ENCODE results near the gene LRMDA. TPM values are rescaled to one million over a fixed set of nuclear protein-coding genes. Genes with fewer than 3 reads are reported as not detected.

LRMDA gene
- total RNA-seq, 1 experiment from 2014 or later = 1.2 TPM

DNA sequence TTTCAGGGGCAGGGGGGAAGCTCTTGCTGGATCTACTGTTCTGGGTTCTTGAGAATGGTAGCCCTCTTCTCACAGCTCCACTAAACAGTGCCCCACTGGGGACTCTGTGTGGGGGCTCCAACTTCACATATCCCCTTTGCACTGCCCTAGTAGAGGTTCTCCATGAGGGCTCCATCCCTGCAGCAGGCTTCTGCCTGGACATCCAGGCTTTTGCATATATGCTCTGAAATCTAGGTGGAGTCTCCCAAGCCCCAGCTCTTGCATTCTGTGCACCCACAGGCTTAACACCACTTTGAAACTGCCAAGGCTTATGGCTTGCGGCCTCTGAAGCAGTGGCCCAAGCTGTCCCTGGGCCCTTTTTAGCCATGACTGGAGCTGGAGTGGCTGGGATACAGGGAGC lies 150.7 kb downstream of the LRMDA start:
- CTCF ChIA-PET = no interaction called here
- Histone ChIP-seq H3K27ac (ENCODE audit: low read length) (no peak overlapping the region), H3K9ac (ENCODE audit: low read length) (no peak overlapping the region), H3K4me2 (ENCODE audit: low read length) (no peak overlapping the region), H2AFZ (ENCODE audit: low read length) (no peak overlapping the region), H3K4me3 (ENCODE audit: low read length) (no peak overlapping the region), H3K9me2 (replicated peaks; ENCODE audit: low read length) (no peaks in the 10 kb centered on the region), H3K79me2 (ENCODE audit: low read length) (no peaks in the 10 kb centered on the region), H4K20me1 (ENCODE audit: low read length) (no peaks in the 10 kb centered on the region), H3F3A (ENCODE audit: low read length, unreplicated experiment) (no peaks in the 10 kb centered on the region), H3K4me1 (ENCODE audit: insufficient read depth, low read length) (no peaks in the 10 kb centered on the region), H3K27me3 (ENCODE audit: low read length) (no peaks in the 10 kb centered on the region), H3K36me3 (ENCODE audit: low read depth, low read length) (no peaks in the 10 kb centered on the region), H3K9me3 (ENCODE audit: low read length) (peaks cover 13% of the 10 kb centered on the region)
- TF ChIP-seq EZH2phosphoT487 (IDR thresholded peaks at IDR 0.05; ENCODE audit: borderline replicate concordance, low read length) = no peak
- no peak for TF ChIP-seq EZH2 (IDR thresholded peaks at IDR 0.05; ENCODE audit: low read length, unreplicated experiment)
- TF ChIP-seq, protein P1, sequence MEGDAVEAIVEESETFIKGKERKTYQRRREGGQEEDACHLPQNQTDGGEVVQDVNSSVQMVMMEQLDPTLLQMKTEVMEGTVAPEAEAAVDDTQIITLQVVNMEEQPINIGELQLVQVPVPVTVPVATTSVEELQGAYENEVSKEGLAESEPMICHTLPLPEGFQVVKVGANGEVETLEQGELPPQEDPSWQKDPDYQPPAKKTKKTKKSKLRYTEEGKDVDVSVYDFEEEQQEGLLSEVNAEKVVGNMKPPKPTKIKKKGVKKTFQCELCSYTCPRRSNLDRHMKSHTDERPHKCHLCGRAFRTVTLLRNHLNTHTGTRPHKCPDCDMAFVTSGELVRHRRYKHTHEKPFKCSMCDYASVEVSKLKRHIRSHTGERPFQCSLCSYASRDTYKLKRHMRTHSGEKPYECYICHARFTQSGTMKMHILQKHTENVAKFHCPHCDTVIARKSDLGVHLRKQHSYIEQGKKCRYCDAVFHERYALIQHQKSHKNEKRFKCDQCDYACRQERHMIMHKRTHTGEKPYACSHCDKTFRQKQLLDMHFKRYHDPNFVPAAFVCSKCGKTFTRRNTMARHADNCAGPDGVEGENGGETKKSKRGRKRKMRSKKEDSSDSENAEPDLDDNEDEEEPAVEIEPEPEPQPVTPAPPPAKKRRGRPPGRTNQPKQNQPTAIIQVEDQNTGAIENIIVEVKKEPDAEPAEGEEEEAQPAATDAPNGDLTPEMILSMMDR (conservative IDR thresholded peaks at IDR 0.05; ENCODE audit: low read depth, low read length) = no peak
- BruUV-seq (replicated peaks) = no TSS peak
- intact Hi-C loops (cut with micrococcal nuclease) = no loop called here
- ATAC-seq (no peak), DNase-seq (no peak)
- POLR2A ChIA-PET (ENCODE audit: unreplicated experiment) = no interaction called here

DNA sequence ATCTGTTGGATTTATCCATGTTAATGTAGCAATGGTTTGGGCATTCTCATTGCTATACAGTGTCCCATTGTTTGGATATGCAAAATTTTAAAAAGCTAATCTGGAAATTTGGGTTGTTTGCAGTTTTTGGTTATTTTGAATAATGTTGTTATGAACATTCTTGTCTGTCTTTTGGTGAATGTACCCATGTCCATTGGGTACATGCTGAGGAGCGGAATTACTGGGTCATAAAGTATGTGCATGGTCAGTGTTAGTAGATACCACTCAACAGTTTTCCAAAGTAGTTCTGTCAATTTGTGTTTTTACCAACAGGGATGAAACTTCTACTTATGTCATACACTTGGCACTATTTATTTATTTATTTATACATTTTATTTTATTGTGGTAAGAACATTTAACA lies 153.9 kb downstream of the LRMDA start:
- Histone ChIP-seq H3K79me2 (ENCODE audit: low read length) (no peaks in the 10 kb centered on the region), H3F3A (ENCODE audit: low read length, unreplicated experiment) (no peaks in the 10 kb centered on the region), H4K20me1 (ENCODE audit: low read length) (no peaks in the 10 kb centered on the region), H3K4me2 (ENCODE audit: low read length) (no peak overlapping the region), H3K9me2 (replicated peaks; ENCODE audit: low read length) (no peaks in the 10 kb centered on the region), H3K36me3 (ENCODE audit: low read depth, low read length) (no peaks in the 10 kb centered on the region), H3K4me3 (ENCODE audit: low read length) (no peak overlapping the region), H3K9me3 (ENCODE audit: low read length) (peaks cover 13% of the 10 kb centered on the region), H2AFZ (ENCODE audit: low read length) (no peak overlapping the region), H3K9ac (ENCODE audit: low read length) (no peak overlapping the region), H3K4me1 (ENCODE audit: insufficient read depth, low read length) (no peaks in the 10 kb centered on the region), H3K27me3 (ENCODE audit: low read length) (no peaks in the 10 kb centered on the region), H3K27ac (ENCODE audit: low read length) (no peak overlapping the region)
- intact Hi-C loops (cut with micrococcal nuclease) = no loop called here
- CTCF ChIA-PET = no interaction called here
- no TSS peak for BruUV-seq (replicated peaks)
- ATAC-seq (no peak), DNase-seq (no peak)
- POLR2A ChIA-PET (ENCODE audit: unreplicated experiment) = no interaction called here
- TF ChIP-seq EZH2phosphoT487 (IDR thresholded peaks at IDR 0.05; ENCODE audit: borderline replicate concordance, low read length) = no peak
- TF ChIP-seq EZH2 (IDR thresholded peaks at IDR 0.05; ENCODE audit: low read length, unreplicated experiment) = no peak
- TF ChIP-seq, protein P1 (conservative IDR thresholded peaks at IDR 0.05; ENCODE audit: low read depth, low read length) = no peak

DNA sequence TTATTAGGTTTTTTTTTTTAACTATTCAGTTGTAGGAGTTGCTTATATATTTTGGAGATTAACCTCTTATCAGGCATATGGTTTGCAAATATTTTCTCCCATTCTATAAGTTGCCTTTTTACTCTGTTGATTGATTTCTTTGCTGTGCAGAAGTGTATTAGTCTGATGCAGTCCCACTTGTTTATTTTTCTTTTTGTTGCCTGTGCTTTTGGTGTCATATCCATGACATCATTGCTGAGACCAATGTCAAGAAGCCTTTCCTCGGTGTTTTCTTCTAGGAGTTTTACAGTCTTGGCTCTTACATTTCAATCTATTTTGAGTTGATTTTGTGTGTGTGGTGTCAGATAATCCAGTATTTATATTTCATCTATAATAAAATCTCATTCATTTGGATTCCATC lies 155.4 kb downstream of the LRMDA start:
- CTCF ChIA-PET = no interaction called here
- H2AFZ ChIP-seq (ENCODE audit: low read length) = no peak overlapping the region
- POLR2A ChIA-PET (ENCODE audit: unreplicated experiment) = interaction anchor here (0.6 kb wide), 1 partner anchor 18 kb away, joined by 5 read pairs; no protein-coding TSS in a partner anchor
- no peak overlapping the region for H3K27ac ChIP-seq (ENCODE audit: low read length)
- TF ChIP-seq EZH2 (IDR thresholded peaks at IDR 0.05; ENCODE audit: low read length, unreplicated experiment) (no peak), EZH2phosphoT487 (IDR thresholded peaks at IDR 0.05; ENCODE audit: borderline replicate concordance, low read length) (no peak)
- TF ChIP-seq, protein P1 (conservative IDR thresholded peaks at IDR 0.05; ENCODE audit: low read depth, low read length) = no peak
- H3K36me3 ChIP-seq (ENCODE audit: low read depth, low read length) = no peaks in the 10 kb centered on the region
- H3K4me1 ChIP-seq (ENCODE audit: insufficient read depth, low read length) = no peaks in the 10 kb centered on the region
- H4K20me1 ChIP-seq (ENCODE audit: low read length) = no peaks in the 10 kb centered on the region
- H3K9me3 ChIP-seq (ENCODE audit: low read length) = peaks cover 12% of the 10 kb centered on the region
- no peak overlapping the region for H3K9ac ChIP-seq (ENCODE audit: low read length)
- H3K27me3 ChIP-seq (ENCODE audit: low read length) = peaks cover 9% of the 10 kb centered on the region; the same call in 1 of the 2 replicates
- H3K4me3 ChIP-seq (ENCODE audit: low read length) = no peak overlapping the region
- H3K79me2 ChIP-seq (ENCODE audit: low read length) = no peaks in the 10 kb centered on the region
- H3K4me2 ChIP-seq (ENCODE audit: low read length) = no peak overlapping the region
- ATAC-seq = no peak
- intact Hi-C loops (cut with micrococcal nuclease) = no loop called here
- H3F3A ChIP-seq (ENCODE audit: low read length, unreplicated experiment) = no peaks in the 10 kb centered on the region
- BruUV-seq (replicated peaks) = no TSS peak
- no peaks in the 10 kb centered on the region for H3K9me2 ChIP-seq (replicated peaks; ENCODE audit: low read length)
- no peak for DNase-seq
